ENCODE results near the gene TRIP12.

GRCh38 chr2:229901819-229902218 lies 20.0 kb downstream of the TRIP12 start:
- TF ChIP-seq CTCF (IDR thresholded peaks at IDR 0.05) (no peak), EP300 (IDR thresholded peaks at IDR 0.05) (no peak)

Data from esophagus muscularis mucosa (tissue), 3 donors.